Activated T-cell treated with anti-CD3 and anti-CD28 coated beads for 4 hours (primary cell): ENCODE measurements around the gene NIFK.
"Not testable (repeated sequence)": the region's sequence is repeated elsewhere in the genome, so short reads cannot be mapped to it uniquely, and the experiment has no call there.

Source experiments
- DNase-seq: peaks from one replicate; pipeline ENCODE4 v3.0.0-alpha.2; 2020

The NIFK gene

GRCh38 chr2:121731366-121731765, 5.3 kb downstream of the NIFK start:
- no peak for DNase-seq

GRCh38 chr2:121727950-121728349, 8.7 kb downstream of the NIFK start:
- no peak for DNase-seq

GRCh38 chr2:121727332-121727731, 9.3 kb downstream of the NIFK start:
- no peak for DNase-seq

GRCh38 chr2:121723316-121723715, 13.4 kb downstream of the NIFK start:
- DNase-seq, result no peak

GRCh38 chr2:121722479-121722878, 14.2 kb downstream of the NIFK start:
- DNase-seq, result no peak

GRCh38 chr2:121721926-121722325, 14.7 kb downstream of the NIFK start:
- no peak for DNase-seq

GRCh38 chr2:121717529-121717928, 19.1 kb downstream of the NIFK start:
- no peak for DNase-seq

- no peak for DNase-seq
Observed at GRCh38 chr2:121716126-121716525, 20.5 kb downstream of the NIFK start.

GRCh38 chr2:121711481-121711880, 25.2 kb downstream of the NIFK start:
- DNase-seq, result not testable (repeated sequence)

- no peak for DNase-seq
Observed at GRCh38 chr2:121710470-121711170, 26.1 kb downstream of the NIFK start.

- no peak for DNase-seq
Observed at GRCh38 chr2:121709776-121710469, 26.8 kb downstream of the NIFK start.

GRCh38 chr2:121707920-121708361, 28.7 kb downstream of the NIFK start:
- DNase-seq, result no peak

GRCh38 chr2:121707344-121707919, 29.2 kb downstream of the NIFK start:
- DNase-seq, result no peak

GRCh38 chr2:121705958-121706357, 30.7 kb downstream of the NIFK start:
- no peak for DNase-seq

- no peak for DNase-seq
Observed at GRCh38 chr2:121705390-121705789, 31.3 kb downstream of the NIFK start.

GRCh38 chr2:121701761-121702160, 34.9 kb downstream of the NIFK start:
- not testable (repeated sequence) for DNase-seq

- peak; percentile 75 for DNase-seq
Observed at GRCh38 chr2:121699421-121700333, 37.0 kb downstream of the NIFK start.

- DNase-seq, result no peak
Observed at GRCh38 chr2:121698318-121698930, 38.3 kb downstream of the NIFK start.

GRCh38 chr2:121697108-121697631, 39.5 kb downstream of the NIFK start:
- DNase-seq, result no peak

- DNase-seq, result no peak
Observed at GRCh38 chr2:121696410-121696930, 40.2 kb downstream of the NIFK start.

- DNase-seq, result no peak
Observed at GRCh38 chr2:121695171-121695451, 41.6 kb downstream of the NIFK start.
